NCI-H1417 (cell line): ENCODE data around the gene KCNH2.

Experiments
- DNase-seq, 3 experiments: peaks; one replicate each; lab custom pipeline; 2025; lab: John Stamatoyannopoulos, UW

Gene KCNH2

GRCh38 chr7:150904011-150904909 lies 73.9 kb downstream of the KCNH2 start:
- DNase-seq, result no peak

- peak in 2 of 3 experiments; percentile 40 to 73 for DNase-seq
Measured at GRCh38 chr7:150903606-150904005, 74.5 kb downstream of the KCNH2 start.

GRCh38 chr7:150902078-150903033 lies 75.8 kb downstream of the KCNH2 start:
- DNase-seq, result no peak

- DNase-seq, result peak in 2 of 3 experiments; percentile 46 to 49
Measured at GRCh38 chr7:150901160-150902035, 76.7 kb downstream of the KCNH2 start.

GRCh38 chr7:150900675-150901074 lies 77.4 kb downstream of the KCNH2 start:
- DNase-seq, result no peak

- peak; percentile 79 to 91 (median 84) for DNase-seq
Measured at GRCh38 chr7:150898475-150899011, 79.6 kb downstream of the KCNH2 start.

- DNase-seq, result peak in 1 of 3 experiments; percentile 22
Measured at GRCh38 chr7:150897502-150898474, 80.3 kb downstream of the KCNH2 start.

GRCh38 chr7:150896562-150897209 lies 81.4 kb downstream of the KCNH2 start:
- no peak for DNase-seq

GRCh38 chr7:150895809-150896208 lies 82.3 kb downstream of the KCNH2 start:
- no peak for DNase-seq
